Osteocyte (in vitro differentiated cells): ENCODE results near the gene PNMA1. TPM values are rescaled to one million over a fixed set of nuclear protein-coding genes. Genes with fewer than 3 reads are reported as not detected.

Experiments used
- DNase-seq: peaks from one replicate; pipeline ENCODE4 v3.0.0; 2021; ENCODE audit warnings: mixed read lengths; ENCODE audit not compliant: unreplicated experiment; ENCODE audit errors: extremely low spot score
- H3K27ac Mint-ChIP-seq: one replicate; pipeline ENCODE4 v1.8.0; 2021; ENCODE audit warnings: mild to moderate bottlenecking, mixed read lengths; ENCODE audit not compliant: unreplicated experiment
- H3K27me3 Mint-ChIP-seq: one replicate; pipeline ENCODE4 v1.8.0; 2021; ENCODE audit warnings: mixed read lengths; ENCODE audit not compliant: unreplicated experiment
- H3K36me3 Mint-ChIP-seq: one replicate; pipeline ENCODE4 v1.8.0; 2021; ENCODE audit warnings: mixed read lengths; ENCODE audit not compliant: unreplicated experiment
- H3K4me1 Mint-ChIP-seq: one replicate; pipeline ENCODE4 v1.8.0; 2021; ENCODE audit warnings: mixed read lengths; ENCODE audit not compliant: unreplicated experiment
- H3K4me3 Mint-ChIP-seq: one replicate; pipeline ENCODE4 v1.8.0; 2021; ENCODE audit warnings: mild to moderate bottlenecking, moderate library complexity, mixed read lengths; ENCODE audit not compliant: unreplicated experiment
- H3K9me3 Mint-ChIP-seq: one replicate; pipeline ENCODE4 v1.8.0; 2021; ENCODE audit warnings: mixed read lengths; ENCODE audit not compliant: unreplicated experiment
- total RNA-seq: library from RNA; stranded (reverse); gene quantifications from 2 replicates; pipeline ENCODE4 v1.2.1, GENCODE V29; 2021
- TF ChIP-seq, protein P1 (sequence below): fragments of 200-600 bp; sonication (generic); IDR thresholded peaks from 2 replicates; pipeline ENCODE4 v1.5.0; 2021; ENCODE audit warnings: antibody characterized with exemption, mild to moderate bottlenecking, moderate library complexity

PNMA1 gene
- total RNA-seq, 1 donor from 2014 or later = 81.4 TPM

DNA sequence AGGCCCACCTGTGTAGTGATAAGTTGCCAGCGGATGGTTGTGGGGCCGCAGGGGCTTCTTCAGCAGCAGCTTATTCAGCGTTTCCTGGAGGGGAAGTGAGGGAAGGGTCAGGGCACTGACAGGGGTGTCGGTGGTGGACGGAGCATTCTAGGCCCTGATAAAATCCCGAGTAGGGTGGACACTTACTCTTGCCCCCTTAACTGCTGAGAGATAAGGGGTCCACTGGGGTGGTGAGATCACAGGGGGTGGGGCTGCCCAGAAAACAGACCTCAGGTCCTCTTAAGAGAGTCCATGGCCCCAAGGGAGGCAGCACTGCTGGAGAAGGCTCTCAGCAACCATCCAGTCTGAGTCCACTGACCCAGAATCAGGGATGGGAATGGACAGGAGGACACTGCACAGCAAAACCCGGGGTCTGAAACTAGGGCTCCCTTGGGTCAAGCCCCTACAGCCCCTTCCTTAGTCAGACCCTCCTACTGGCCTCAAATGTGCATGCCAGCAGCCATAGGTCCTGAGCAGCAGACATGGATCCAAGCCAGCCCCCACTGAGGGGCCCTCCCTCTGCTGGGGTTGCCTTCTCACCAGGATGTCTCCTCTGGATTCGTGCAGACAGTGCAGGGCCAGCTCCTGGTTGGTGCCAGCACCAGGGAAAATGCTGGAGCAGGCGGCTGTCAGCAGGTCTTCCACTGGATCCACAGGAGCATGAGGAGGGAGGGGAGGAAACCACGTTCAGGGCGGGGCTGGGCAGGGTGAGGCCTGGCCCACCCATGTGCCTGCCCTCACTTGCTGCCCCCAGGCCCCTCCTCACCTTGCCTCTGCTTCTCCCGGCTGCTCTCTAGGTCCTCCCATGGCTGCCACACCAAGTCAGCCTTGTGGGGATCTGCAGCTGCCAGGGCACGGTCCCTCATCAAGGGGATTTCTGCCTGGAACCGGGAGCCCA is 12.1 kb upstream of the PNMA1 start:
- DNase-seq = peak; percentile 84
- Mint-ChIP-seq H3K27ac (peak overlapping the region; percentile 94), H3K36me3 (peaks cover 56% of the 10 kb centered on the region), H3K4me3 (no peak overlapping the region), H3K27me3 (no peaks in the 10 kb centered on the region), H3K9me3 (no peaks in the 10 kb centered on the region), H3K4me1 (peaks cover 73% of the 10 kb centered on the region)
- TF ChIP-seq, protein P1, sequence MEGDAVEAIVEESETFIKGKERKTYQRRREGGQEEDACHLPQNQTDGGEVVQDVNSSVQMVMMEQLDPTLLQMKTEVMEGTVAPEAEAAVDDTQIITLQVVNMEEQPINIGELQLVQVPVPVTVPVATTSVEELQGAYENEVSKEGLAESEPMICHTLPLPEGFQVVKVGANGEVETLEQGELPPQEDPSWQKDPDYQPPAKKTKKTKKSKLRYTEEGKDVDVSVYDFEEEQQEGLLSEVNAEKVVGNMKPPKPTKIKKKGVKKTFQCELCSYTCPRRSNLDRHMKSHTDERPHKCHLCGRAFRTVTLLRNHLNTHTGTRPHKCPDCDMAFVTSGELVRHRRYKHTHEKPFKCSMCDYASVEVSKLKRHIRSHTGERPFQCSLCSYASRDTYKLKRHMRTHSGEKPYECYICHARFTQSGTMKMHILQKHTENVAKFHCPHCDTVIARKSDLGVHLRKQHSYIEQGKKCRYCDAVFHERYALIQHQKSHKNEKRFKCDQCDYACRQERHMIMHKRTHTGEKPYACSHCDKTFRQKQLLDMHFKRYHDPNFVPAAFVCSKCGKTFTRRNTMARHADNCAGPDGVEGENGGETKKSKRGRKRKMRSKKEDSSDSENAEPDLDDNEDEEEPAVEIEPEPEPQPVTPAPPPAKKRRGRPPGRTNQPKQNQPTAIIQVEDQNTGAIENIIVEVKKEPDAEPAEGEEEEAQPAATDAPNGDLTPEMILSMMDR = no peak

DNA sequence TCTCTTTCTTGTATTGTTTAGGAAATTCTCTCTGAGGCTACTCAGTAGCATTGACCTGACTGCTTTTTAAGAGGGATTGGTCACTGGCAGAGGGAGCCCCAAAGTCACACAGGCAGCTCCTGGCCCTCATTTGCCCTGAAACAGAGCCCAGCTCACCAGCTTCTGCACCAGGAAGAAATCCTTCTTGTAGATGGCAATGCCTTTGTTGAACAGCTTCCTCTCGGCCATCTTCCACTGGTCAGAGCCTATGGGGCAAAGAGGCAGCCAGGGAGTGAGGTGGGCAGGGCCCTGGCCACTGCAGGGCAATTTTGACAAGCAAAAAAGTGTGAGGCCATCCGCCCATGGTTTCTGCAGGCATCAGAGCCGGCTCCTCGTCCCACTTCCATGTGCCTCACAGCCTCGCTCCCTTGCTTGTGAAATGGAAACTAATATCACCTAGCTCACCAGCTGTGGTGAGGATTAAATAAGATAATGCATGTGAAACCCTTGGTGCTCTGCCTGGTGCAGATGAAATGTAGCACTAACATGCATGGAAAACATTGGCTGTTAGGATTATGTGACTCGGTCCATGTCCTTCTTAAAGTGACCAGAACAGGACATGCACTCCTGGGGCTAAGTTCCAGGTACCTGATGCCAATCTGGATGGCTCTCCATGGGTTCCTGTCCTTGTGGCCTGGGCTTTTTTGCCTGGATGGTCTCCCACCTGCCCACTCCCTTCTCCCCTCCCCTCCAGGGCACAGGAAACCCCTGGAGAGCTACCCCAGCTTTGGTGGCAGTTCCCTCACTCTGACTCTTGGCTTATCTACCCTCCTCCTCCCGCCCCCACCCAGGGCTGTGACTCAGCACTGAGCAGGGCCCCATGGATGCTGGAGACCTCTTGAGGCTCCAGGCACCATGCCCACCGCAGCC is 11.2 kb upstream of the PNMA1 start:
- H3K4me1 Mint-ChIP-seq = peaks cover 75% of the 10 kb centered on the region
- peak overlapping the region; percentile 44 for H3K4me3 Mint-ChIP-seq
- no peak for DNase-seq
- H3K27me3 Mint-ChIP-seq = no peaks in the 10 kb centered on the region
- TF ChIP-seq, protein P1 = no peak
- no peaks in the 10 kb centered on the region for H3K9me3 Mint-ChIP-seq
- H3K36me3 Mint-ChIP-seq = peaks cover 59% of the 10 kb centered on the region
- H3K27ac Mint-ChIP-seq = peak overlapping the region; percentile 94

DNA sequence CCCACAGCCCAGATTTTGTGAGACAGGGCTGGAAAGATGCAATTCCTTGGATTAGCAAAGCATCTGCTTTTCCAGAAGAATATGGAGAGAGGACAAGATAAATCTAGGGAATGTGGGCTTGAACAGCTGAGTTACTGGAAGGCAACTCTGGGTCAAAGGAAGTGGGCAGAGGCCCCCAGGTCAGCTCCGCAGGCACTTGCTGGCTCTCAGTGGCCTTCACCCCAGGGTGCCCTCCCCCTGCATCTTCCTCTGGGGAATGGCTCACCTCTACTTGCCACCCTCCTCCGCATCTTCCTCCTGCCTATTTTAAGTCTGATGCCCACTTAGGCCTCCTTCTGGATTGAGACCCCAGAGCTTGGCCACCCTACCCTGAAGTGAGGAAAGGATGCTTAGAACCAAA is 10.5 kb upstream of the PNMA1 start:
- H3K9me3 Mint-ChIP-seq = no peaks in the 10 kb centered on the region
- H3K27ac Mint-ChIP-seq = peak overlapping the region; percentile 94

DNA sequence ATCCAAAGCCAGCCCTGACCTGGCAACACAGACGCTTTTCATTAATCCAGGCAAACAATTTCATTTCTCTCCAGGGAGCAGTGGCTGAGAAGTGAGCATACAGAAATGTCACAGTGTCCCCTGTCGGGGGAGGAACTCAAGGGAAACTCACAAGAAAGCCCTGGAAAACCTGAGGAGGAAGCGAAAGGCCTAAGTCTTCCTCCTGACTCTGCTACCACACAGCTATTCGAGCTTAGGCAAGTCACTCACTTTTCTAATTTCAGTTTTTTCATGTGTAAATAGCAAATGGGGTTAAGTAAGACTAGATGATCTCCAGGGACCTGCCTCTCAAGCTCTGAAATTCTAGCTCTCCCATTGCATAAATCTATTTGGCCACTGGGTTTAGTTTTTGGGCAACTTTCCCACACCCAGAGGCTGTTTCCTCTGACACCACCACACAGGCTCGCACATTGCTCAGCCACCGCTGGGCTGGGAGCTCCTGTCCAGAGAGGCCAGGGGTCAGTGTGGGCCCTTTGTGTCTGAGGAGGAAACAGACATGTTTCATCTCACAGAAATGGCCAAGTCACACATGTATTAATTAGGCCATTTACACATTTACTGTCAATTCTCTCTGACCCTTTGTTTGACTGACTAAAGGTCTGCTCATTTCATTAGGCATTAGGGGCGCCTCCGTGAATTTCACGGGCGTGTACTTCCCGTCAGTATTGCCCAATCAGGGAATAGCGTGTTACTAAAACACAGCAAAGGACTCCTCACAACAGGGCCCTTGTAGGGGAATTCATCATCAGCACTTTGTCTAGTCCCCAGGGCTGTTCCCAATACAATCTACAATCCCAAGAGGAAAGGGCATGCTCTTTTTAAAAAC is 9.8 kb upstream of the PNMA1 start:
- TF ChIP-seq, protein P1 = peak; percentile 16
- Mint-ChIP-seq H3K9me3 (no peaks in the 10 kb centered on the region), H3K27me3 (no peaks in the 10 kb centered on the region), H3K36me3 (peaks cover 55% of the 10 kb centered on the region), H3K4me1 (peaks cover 74% of the 10 kb centered on the region), H3K27ac (peak overlapping the region; percentile 94), H3K4me3 (peak overlapping the region; percentile 58)
- peak; percentile 95 for DNase-seq

More for the DNA sequence above, 10.5 kb upstream of the PNMA1 start:
- peak overlapping the region; percentile 44 for H3K4me3 Mint-ChIP-seq
- H3K27me3 Mint-ChIP-seq = no peaks in the 10 kb centered on the region
- TF ChIP-seq, protein P1 = no peak
- no peak for DNase-seq
- peaks cover 75% of the 10 kb centered on the region for H3K4me1 Mint-ChIP-seq
- H3K36me3 Mint-ChIP-seq = peaks cover 56% of the 10 kb centered on the region
